GM13976 (cell line): ENCODE data around the gene VGLL2.
"Not testable (repeated sequence)": the region's sequence is repeated elsewhere in the genome, so short reads cannot be mapped to it uniquely, and the experiment has no call there.

Source experiments
- DNase-seq: peaks from one replicate; pipeline ENCODE4 v3.0.0; 2012; ENCODE audit warnings: low spot score
- in situ Hi-C: fragments of 300-500 bp; cut with MboI; formaldehyde crosslinking; loops from one replicate; pipeline ENCODE4 v1.12.0; 2022; ENCODE audit warnings: low sequenced_read_pairs, mixed read lengths, inconsistent platforms; ENCODE audit not compliant: unreplicated experiment
- TF ChIP-seq, protein P1 (sequence below): IDR thresholded peaks from 2 replicates; pipeline ENCODE4 v1.5.1; 2012; ENCODE audit warnings: borderline replicate concordance, mild to moderate bottlenecking; ENCODE audit not compliant: insufficient read depth; ENCODE audit errors: extremely low read depth, missing control alignments, control extremely low read depth

Gene VGLL2

DNA sequence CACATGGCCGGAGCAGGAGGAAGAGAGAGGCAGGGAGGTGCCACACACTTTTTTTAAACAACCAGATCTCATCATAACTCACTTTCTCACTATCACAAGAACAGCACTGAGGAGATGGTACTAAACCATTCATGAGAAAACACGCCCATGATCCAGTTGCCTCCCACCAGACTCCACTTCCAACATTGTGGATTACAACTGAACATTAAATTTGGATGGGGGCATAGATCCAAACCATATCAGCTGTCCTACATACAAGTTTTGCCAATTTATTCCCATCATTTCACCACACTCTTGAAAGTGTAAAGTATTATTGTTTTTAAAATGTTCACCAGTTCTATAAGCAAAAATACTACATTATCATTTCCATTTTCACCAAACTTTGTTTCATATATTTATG is 33.9 kb upstream of the VGLL2 start:
- TF ChIP-seq, protein P1, sequence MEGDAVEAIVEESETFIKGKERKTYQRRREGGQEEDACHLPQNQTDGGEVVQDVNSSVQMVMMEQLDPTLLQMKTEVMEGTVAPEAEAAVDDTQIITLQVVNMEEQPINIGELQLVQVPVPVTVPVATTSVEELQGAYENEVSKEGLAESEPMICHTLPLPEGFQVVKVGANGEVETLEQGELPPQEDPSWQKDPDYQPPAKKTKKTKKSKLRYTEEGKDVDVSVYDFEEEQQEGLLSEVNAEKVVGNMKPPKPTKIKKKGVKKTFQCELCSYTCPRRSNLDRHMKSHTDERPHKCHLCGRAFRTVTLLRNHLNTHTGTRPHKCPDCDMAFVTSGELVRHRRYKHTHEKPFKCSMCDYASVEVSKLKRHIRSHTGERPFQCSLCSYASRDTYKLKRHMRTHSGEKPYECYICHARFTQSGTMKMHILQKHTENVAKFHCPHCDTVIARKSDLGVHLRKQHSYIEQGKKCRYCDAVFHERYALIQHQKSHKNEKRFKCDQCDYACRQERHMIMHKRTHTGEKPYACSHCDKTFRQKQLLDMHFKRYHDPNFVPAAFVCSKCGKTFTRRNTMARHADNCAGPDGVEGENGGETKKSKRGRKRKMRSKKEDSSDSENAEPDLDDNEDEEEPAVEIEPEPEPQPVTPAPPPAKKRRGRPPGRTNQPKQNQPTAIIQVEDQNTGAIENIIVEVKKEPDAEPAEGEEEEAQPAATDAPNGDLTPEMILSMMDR = no peak
- in situ Hi-C loops = no loop called here
- DNase-seq = no peak

DNA sequence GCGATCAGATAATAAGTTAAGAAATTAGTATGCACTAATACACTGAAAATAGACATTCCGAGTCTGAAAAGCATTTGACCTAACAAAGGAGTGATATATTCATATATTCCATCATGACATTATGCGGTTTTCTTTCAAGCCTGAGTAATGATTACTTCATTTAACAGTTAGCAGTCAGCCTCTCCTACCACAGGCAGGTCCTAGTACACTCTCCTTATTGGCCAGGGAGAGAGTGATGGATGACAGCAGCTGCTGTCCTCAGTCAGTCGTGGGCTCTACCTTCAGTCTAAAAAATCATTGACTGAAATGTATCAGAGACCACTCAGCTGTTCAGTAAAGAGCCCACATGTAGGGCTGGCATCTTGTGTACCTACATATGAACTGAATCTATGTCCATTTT is 33.2 kb upstream of the VGLL2 start:
- TF ChIP-seq, protein P1 = no peak
- in situ Hi-C loops = no loop called here
- no peak for DNase-seq

DNA sequence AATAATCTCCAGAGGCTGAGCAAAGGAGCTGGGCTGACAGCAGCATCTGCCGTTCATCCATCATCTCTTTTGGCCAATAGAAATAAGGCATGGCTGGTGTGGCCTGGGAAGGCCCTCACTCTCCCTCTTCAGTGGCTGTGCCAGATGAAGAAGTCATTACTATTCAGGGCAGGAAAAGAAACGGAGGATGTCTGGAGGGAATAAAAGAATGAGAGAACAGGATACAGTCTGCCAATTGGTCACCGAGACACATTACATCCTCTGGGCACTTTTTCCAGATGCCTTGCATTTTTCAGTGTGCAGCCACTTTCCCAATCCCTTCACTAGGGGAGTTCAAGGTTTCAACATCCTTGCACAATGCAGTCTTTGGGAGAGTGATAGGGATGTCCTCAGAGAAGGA is 32.2 kb upstream of the VGLL2 start:
- DNase-seq = no peak
- TF ChIP-seq, protein P1 = no peak
- in situ Hi-C loops = no loop called here

DNA sequence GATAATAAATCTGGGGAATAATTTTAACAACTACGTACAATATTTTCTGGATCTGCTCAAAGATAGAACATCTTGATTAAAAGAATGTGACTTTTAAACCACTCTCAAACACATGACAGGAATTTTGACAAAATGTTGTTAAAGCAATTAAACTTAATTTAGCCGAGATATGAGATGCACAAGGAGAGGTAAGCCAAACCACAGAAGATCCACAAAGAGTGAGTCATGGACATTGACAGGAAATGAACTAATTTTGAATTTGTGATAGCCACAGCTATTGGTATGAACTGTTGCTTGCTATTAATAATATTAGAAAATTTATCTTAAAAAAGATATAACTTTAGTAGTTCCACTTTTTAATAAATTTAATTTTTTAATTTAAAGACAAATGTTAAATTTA is 27.8 kb upstream of the VGLL2 start:
- DNase-seq = no peak
- TF ChIP-seq, protein P1 = no peak

DNA sequence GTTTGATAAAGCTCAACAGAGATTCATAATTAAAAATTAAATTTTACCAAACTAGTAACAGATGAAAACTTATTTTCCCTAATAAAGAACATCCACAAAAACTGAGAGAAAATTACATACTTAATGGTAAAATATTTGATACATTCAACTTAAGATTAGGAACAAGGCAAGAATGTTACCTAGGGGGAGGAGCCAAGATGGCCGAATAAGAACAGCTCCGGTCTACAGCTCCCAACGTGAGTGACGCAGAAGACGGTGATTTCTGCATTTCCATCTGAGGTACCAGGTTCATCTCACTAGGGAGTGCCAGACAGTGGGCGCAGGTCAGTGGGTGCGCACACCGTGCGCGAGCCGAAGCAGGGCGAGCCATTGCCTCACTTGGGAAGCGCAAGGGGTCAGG is 20.8 kb upstream of the VGLL2 start:
- in situ Hi-C loops, DNase-seq: not testable (repeated sequence)

More for the DNA sequence above, 27.8 kb upstream of the VGLL2 start:
- in situ Hi-C loops = no loop called here

DNA sequence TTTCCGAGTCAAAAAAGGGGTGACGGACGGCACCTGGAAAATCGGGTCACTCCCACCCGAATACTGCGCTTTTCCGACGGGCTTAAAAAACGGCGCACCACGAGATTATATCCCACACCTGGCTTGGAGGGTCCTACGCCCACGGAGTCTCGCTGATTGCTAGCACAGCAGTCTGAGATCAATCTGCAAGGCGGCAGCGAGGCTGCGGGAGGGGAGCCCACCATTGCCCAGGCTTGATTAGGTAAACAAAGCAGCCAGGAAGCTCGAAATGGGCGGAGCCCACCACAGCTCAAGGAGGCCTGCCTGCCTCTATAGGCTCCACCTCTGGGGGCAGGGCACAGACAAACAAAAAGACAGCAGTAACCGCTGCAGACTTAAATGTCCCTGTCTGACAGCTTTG is 20.4 kb upstream of the VGLL2 start:
- DNase-seq, in situ Hi-C loops: not testable (repeated sequence)

DNA sequence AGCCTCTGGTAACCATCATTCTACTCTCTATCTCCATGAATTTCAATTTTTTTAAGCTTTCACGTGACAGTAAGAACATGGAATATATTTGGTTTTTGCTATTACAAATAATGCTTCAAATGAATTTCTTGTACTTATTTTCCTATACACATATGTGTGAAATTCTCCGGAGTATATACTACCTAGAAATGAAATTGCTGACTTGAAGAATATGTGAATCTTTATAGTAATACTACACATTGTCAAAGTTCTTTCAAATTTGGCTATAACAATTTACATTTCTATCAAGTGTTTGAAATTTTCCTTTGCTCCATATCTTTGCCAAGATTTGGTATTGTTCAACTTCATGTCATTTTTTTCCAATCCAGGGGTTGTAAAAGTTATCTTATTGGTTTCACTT is 11.6 kb upstream of the VGLL2 start:
- TF ChIP-seq, protein P1 = no peak
- in situ Hi-C loops = no loop called here
- no peak for DNase-seq

DNA sequence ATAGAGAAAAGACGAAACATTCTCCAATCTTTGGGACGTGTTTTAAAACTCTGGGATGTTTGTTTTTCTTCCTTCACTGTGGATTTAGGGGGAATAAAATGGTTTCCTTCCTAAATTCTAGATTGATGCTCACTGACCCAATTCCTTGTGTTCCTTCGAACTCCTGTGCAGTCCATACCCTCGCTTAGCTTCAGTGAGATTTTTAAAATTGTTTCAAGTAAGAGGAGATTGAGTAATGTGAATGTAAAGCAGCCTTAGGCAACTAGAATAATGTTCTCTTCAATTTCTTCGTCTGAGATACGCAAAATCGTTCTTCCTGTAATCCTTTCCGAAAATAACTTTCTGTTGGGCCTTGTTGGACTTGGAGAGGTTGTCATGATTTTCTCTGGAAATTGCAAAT is 2.6 kb upstream of the VGLL2 start:
- TF ChIP-seq, protein P1 = no peak
- in situ Hi-C loops = no loop called here
- DNase-seq = no peak
